MM.1S (cell line): ENCODE measurements around the gene RPN1.

Experiments
- EZH2 ChIP-seq: fragments of 300-600 bp; sonication (generic); optimal IDR thresholded peaks from 2 replicates; pipeline ENCODE3; 2017; ENCODE audit warnings: low read depth, mild to moderate bottlenecking, antibody characterized with exemption, low read length, mixed read lengths
- EZH2phosphoT487 ChIP-seq: fragments of 300-600 bp; sonication (generic); IDR thresholded peaks from 2 replicates; pipeline ENCODE4 v1.6.1; 2018; ENCODE audit warnings: antibody characterized with exemption, low read length
- TF ChIP-seq, protein P1 (sequence below): fragments of 300-600 bp; sonication (generic); IDR thresholded peaks from 2 replicates; pipeline ENCODE4 v1.5.1; 2016; ENCODE audit warnings: antibody characterized with exemption, low read length, mixed read lengths

DNA sequence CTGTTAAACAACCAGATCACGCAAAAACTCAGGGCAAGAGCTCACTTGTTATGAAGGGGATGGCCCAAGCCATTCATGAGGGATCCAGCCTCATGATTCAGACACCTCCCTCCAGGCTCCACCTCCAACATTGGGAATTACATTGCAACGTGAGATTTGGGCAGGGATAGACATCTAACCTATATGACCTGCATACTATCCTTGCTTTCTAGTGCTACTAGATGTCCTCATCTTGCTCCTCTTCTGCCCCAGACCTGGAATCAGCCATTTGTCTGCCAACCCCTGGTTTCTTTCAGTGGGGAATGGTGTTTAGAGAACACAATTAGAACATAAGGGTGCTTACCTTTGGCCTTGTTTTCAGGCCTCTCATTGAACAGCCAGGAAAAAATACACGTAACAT lies 63.2 kb downstream of the RPN1 start:
- TF ChIP-seq, protein P1, sequence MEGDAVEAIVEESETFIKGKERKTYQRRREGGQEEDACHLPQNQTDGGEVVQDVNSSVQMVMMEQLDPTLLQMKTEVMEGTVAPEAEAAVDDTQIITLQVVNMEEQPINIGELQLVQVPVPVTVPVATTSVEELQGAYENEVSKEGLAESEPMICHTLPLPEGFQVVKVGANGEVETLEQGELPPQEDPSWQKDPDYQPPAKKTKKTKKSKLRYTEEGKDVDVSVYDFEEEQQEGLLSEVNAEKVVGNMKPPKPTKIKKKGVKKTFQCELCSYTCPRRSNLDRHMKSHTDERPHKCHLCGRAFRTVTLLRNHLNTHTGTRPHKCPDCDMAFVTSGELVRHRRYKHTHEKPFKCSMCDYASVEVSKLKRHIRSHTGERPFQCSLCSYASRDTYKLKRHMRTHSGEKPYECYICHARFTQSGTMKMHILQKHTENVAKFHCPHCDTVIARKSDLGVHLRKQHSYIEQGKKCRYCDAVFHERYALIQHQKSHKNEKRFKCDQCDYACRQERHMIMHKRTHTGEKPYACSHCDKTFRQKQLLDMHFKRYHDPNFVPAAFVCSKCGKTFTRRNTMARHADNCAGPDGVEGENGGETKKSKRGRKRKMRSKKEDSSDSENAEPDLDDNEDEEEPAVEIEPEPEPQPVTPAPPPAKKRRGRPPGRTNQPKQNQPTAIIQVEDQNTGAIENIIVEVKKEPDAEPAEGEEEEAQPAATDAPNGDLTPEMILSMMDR = no peak
- TF ChIP-seq EZH2phosphoT487 (no peak), EZH2 (no peak)
